Kidney tubule cell (primary cell): Measurements from ENCODE around the gene SLC6A20.
"Not testable (repeated sequence)": the region's sequence is repeated elsewhere in the genome, so short reads cannot be mapped to it uniquely, and the experiment has no call there.

ENCODE experiments used
- DNase-seq: peaks from one replicate; pipeline ENCODE4 v3.0.0-alpha.2; 2018; ENCODE audit warnings: low spot score

Gene SLC6A20

DNA sequence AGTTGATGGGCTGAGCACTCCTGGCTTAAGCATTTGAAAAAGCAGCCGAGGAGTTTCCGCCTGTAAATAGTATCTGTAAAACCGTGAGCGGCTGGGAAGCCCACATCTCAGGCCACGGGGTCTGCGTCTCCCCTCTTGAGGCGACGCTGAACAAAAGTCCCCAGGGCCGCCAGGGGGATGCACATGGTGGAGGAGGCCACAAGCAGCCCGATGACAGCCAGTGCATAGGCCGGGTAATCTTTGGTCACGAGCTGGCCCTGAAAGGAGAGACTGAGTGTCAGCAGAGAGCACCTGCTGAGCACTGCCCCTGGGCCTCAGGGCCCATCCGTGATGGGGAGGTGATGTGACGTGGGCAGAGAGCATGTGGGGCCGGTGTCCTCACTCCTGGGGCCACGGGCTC is 37.5 kb downstream of the SLC6A20 start:
- DNase-seq, result no peak

GRCh38 chr3:45757141-45757540 is 39.2 kb downstream of the SLC6A20 start:
- DNase-seq, result not testable (repeated sequence)

DNA sequence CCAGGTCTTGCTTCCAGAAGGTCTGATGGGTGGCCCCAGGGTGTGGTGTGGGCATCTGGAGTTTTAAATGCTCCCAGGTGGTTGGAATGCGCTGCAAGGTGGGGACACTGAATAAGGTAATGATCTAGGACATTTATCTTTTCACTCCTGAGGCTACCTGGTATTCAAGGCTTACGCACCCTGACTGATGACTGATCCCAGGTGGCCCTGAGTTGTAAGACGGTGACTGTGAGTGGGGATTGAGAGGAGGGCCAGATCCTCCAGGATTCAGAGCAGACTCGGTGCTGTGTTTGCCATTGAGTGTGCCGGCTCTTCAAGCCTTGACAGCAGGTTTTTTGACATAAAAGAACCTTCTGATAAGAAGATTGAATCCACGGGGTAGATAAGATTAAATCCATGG is 40.3 kb downstream of the SLC6A20 start:
- no peak for DNase-seq

- peak; percentile 35 for DNase-seq
Observed at GRCh38 chr3:45754461-45754860, 41.9 kb downstream of the SLC6A20 start.

DNA sequence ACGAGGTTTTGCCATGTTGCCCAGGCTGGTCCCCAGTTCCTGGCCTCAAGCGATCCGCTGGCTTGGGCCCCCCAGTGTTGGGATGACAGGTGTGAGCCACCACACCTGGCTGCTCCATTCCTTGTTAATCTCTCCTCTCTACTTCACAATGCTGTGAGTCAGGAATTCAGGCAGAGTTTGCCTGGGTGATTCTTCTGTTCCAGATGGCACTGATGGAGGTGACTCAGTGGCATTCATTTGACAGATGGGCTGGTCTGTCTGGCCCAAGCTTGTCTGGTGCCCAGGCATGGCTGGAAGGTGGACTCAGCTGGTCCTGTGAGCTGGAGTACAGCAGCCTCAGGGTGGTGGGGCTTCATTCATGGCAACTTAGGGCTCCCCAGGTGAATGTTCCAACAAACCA is 43.2 kb downstream of the SLC6A20 start:
- peak; percentile 20 for DNase-seq

DNA sequence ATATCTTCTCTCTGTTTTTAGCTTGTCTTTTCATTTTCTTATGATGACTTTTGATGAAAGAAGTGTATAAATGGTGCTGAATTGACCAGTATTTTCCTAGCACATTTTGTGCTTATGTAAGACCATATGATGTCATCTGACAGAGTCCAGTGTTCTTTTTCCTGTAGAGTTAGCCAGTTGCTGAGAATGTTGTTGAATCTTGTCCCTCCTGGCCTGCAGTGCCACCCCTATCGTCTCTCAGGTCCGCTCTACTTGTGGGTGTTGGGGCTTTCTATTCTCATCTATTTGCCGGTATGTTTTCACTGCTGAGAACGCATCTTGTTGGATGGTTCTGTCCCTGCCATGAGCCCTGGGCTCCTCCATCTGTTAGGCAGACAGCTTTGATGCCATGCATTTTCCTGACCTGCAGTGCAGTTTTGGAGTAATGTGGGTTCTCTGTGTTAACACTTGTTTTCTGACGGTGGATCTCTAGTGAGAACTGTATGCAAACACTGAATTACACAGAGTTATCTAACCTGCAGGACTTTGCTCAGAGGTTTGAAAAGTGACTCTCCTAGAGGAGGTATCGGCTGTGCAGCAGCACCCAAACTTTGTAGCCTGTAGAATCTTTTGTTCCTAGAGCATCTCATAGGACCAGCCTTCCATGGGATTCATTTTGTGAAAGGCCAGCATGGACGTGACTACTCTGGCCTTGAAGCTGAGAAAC is 44.6 kb downstream of the SLC6A20 start:
- DNase-seq, result no peak

DNA sequence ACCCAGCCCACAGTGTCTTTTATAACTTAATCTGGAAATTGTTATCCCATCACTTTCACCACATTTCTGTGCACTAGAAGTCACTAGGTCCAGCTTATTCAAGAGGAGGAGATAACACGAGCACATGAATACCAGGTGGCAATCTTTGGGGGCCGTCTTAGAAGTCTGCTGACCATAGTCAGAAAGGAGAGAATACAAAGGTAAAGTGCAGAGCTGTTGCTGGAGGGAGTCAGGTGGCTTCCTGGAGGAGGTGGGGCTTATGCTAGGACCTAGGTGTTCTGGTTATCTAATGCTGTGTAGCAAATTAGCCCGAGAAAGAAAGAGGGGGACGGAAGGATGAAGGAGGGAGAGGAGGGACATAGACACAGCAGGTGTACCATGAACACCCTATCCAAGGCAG is 46.5 kb downstream of the SLC6A20 start:
- no peak for DNase-seq

GRCh38 chr3:45749036-45749600 is 47.2 kb downstream of the SLC6A20 start:
- DNase-seq, result not testable (repeated sequence)

- no peak for DNase-seq
Observed at GRCh38 chr3:45748068-45748467, 48.3 kb downstream of the SLC6A20 start.

GRCh38 chr3:45746777-45747622 is 49.3 kb downstream of the SLC6A20 start:
- no peak for DNase-seq

- no peak for DNase-seq
Observed at GRCh38 chr3:45746165-45746776, 50.1 kb downstream of the SLC6A20 start.

- no peak for DNase-seq
Observed at GRCh38 chr3:45742461-45743089, 53.8 kb downstream of the SLC6A20 start.

DNA sequence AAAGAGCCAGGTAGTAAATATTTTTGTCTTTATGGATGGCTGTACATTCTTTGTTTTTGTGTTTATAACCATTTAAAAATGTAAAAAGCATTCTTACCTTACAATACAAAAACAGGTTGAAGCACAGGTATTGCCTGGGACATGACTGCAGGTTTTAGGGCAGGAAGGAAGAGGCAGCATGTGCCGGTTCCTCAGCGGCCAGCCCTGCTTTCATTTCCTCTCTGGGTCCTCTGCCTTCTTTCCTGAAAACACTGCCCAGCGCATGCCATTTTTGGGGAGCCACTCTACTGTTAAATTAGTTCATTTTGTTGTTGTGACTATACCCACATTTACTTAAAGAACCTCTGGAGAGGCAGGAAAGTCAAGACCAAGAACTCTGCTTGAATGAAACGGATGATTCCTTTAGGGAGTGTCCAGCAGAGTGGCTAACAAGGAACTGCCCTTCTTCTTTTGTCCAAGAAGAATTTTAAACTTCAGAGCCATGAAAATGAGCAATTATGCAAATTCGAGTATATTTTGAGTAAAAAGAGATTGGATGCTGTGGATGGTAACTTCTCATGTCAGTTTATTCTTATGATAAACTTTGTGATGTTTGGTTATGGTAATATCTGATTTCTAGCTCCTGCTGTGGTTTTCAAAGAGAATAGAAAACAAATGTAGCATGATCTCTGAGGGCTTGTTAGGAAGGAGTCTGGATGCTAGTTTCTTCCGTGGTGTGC is 54.4 kb downstream of the SLC6A20 start:
- DNase-seq, result no peak

DNA sequence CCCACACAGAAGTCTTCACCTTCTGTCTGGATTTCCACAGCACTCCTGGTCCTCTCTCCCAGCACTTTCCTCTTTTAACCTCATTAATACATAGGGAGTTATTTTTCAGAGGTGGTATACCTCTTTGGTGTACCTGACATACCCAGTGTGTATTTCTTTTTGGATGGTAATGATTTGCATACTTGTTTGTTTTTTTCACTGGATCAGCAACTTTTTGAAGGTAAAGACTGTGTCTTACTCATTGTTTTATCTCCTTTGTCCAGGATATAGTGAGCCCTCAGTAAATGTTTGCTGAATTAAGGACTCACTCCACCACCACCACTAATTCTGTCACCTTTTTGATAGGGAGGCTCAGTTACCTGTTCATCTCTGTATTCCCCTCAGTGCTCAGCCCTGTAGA is 55.1 kb downstream of the SLC6A20 start:
- no peak for DNase-seq

DNA sequence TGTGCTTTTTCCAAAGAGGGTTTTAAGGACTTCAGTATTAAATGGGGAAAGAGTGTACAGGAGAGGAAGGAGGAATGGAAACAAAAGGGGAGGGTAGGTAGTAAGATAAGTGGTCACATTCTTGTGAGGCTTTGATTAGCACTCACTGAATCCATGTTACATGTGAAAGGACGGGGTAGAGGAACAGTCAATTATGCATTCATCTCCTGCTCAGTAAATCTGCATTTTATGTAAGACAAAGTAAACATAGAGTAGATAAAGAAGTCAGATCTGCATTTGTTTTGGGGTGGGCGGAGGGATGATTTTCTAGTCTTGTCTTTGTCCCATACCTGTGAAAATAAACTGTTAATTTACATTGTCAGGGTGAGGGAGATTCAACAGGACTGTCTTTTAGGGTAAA is 56.3 kb downstream of the SLC6A20 start:
- no peak for DNase-seq

GRCh38 chr3:45737234-45737633 is 59.1 kb downstream of the SLC6A20 start:
- DNase-seq, result no peak

DNA sequence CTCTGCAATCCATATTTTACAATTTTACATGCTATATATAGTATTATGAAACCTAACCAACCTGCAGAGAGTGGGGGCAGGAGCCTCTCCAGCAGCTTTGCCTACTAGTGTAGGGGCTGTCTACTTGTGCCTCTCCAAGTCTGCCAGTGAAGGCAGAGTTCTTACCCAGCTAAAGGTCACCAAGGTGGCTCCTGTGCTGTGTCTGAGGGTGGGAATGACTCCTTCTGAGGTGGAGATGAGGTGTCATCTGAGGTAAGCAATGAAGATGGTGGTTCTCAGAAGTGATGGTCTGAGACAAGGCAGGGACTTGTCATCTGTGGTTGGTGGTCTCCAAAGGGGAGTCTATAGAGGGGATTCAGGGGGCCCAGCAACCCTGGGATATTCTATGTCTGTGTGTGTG is 59.6 kb downstream of the SLC6A20 start:
- DNase-seq, result no peak

DNA sequence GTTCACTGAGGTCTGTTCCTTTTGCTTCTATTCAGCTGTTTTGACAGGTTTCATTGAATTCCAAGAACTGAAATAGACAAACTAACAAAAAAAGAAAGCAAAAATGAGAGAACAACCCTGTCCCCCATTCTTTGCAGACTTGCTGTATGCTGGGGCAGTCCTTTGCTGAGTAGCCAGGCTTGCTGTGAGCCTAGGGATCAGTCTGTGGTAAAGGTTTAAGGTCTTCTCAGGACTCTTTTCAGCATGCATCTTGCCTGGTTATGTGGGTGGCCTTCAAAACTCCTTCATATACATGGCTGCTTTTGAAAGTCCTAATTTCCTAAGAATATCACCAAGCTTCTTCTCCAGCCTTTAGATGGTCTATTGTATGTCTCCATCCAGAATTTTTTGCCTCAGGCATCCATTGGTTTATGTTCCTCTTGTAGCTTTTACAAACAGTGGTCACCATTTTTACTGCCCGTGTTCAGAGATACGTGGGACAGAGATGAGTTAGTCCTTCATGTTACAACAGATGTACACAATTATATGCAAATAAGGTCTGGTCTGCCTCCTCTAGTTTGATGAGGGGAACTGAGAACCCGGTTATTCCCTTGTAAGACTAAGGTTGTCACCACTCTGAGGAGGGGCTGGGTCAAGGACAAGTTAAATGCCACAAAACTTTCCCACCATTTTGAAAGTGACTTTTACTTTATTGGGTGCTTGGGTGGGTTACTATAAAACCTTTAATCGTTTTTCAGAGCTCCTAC is 65.8 kb downstream of the SLC6A20 start:
- DNase-seq, result no peak

DNA sequence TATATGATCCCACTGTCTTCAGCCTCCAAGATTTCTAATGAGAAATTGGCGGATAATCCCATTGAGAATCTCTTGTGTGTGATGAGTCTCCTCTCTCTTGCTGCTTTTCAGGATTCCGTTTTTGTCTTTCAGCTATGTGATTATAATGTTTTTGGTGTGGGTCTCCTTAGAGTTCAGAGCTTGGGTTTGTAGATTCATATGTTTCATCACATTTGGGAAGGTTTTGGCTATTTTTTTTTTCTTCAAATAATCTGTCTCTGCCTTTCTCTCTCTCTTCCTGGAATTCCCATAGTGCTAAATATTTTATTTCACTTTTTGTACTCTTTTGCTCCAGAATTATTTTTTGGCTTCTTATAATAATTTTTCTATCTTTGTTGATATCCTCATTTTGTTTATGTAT is 66.7 kb downstream of the SLC6A20 start:
- no peak for DNase-seq

DNA sequence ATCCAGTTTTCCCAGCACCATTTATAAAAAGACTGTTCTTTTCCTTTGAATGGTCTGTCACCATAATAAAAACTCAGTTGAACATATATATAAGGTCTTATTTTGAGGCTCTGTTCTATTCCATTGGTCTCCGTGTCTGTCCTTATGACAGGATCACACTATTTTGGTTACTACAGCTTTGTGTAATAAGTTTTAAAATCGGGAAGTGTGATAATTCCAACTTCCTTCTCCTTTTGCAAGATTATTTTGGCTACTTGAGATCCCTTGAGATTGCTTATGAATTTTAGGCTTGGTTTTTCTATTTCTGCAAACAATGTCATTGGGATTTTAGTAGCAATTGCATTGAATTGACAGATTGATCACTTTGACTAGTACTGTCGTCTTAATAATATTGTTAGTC is 71.4 kb downstream of the SLC6A20 start:
- DNase-seq, result no peak
